Activated T-helper 17 cell treated with anti-CD3 and anti-CD28 coated beads, Interleukin-2, amount 50 U/mL, for 72 hours (primary cell): Measurements from ENCODE around the gene PTTG1IP. TPM values are rescaled to one million over a fixed set of nuclear protein-coding genes. Genes with fewer than 3 reads are reported as not detected.

Source experiments
- ATAC-seq: fragments of 150-1000 bp; cut with Tn5 transposase; replicated peaks from 2 replicates; pipeline ENCODE4 v1.10.0; 2021; ENCODE audit warnings: mild to moderate bottlenecking, moderate library complexity
- H3K27ac Mint-ChIP-seq: one replicate; pipeline ENCODE4 v1.8.0; 2022; ENCODE audit warnings: mixed read lengths
- H3K27me3 Mint-ChIP-seq: one replicate; pipeline ENCODE4 v1.8.0; 2022; ENCODE audit warnings: mixed read lengths
- H3K36me3 Mint-ChIP-seq: one replicate; pipeline ENCODE4 v1.8.0; 2022; ENCODE audit warnings: low read depth, mild to moderate bottlenecking, mixed read lengths
- H3K4me1 Mint-ChIP-seq: one replicate; pipeline ENCODE4 v1.8.0; 2022; ENCODE audit warnings: mixed read lengths
- H3K4me3 Mint-ChIP-seq: one replicate; pipeline ENCODE4 v1.8.0; 2022; ENCODE audit warnings: mild to moderate bottlenecking, mixed read lengths
- H3K9me3 Mint-ChIP-seq: one replicate; pipeline ENCODE4 v1.8.0; 2022; ENCODE audit warnings: mixed read lengths
- total RNA-seq, 2 donors: library from RNA; stranded (reverse); gene quantifications; one replicate each; pipeline ENCODE4 v1.2.3, GENCODE V29; 2022

Gene PTTG1IP
- total RNA-seq, 2 donors from 2014 or later = 76.5 to 78.8 TPM

DNA sequence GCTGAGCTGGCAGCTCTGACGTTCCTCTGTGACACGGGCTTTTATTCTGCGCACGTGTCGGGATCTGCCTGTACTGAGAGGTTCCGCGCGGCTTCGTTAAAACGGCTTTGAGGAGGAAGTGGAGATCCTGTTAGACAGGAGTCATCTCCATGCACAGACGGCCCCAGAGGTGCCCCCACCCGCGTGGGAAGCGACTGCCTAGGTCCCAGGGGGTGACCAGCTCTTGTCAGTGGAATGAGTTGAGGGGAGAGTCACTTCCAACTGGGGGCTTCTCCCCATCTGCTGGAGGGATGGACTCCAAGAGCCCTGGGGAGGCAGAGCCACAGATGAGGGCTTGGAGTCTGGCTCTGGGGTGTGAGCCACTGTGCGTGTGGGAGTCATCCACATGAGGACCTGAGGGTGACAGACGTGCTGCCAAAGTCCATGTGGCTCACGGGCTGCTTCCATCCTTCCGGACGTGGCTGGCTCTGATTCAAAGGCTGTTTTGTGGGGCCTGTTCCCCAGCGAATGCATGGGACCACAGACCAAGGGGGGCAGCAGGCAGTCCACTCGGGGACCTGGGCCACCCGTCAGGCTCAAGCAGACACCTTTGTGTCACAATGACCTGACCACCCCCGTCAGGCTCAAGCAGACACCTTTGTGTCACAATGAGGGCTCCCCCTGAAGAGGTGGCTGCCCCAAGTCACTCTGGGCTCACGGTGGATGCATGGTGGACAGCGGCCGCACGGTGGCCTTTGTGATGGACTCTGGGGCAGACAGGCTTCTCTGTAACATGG is 26.8 kb downstream of the PTTG1IP start:
- peak overlapping the region; percentile 73 for H3K4me3 Mint-ChIP-seq
- H3K36me3 Mint-ChIP-seq = peaks cover 31% of the 10 kb centered on the region
- peak overlapping the region; percentile 72 for H3K27ac Mint-ChIP-seq
- ATAC-seq = peak; percentile 59
- no peaks in the 10 kb centered on the region for H3K9me3 Mint-ChIP-seq
- no peaks in the 10 kb centered on the region for H3K4me1 Mint-ChIP-seq
- no peaks in the 10 kb centered on the region for H3K27me3 Mint-ChIP-seq

DNA sequence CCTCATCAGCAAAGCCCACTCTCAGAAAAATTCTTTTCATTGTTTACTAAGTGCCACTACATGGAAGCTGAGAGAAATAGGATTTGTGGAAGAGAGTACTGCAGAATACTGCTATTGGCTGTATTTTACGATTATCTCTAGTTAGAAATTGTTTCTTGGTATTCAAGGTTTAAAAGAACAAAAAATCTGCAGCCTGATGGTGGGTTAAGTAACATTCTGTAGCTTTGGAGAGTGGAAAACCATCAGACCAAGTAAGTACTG is 27.3 kb downstream of the PTTG1IP start:
- Mint-ChIP-seq H3K4me3 (peak overlapping the region; percentile 73), H3K4me1 (no peaks in the 10 kb centered on the region), H3K9me3 (no peaks in the 10 kb centered on the region), H3K27ac (peak overlapping the region; percentile 72), H3K36me3 (peaks cover 26% of the 10 kb centered on the region), H3K27me3 (no peaks in the 10 kb centered on the region)
- ATAC-seq = no peak

DNA sequence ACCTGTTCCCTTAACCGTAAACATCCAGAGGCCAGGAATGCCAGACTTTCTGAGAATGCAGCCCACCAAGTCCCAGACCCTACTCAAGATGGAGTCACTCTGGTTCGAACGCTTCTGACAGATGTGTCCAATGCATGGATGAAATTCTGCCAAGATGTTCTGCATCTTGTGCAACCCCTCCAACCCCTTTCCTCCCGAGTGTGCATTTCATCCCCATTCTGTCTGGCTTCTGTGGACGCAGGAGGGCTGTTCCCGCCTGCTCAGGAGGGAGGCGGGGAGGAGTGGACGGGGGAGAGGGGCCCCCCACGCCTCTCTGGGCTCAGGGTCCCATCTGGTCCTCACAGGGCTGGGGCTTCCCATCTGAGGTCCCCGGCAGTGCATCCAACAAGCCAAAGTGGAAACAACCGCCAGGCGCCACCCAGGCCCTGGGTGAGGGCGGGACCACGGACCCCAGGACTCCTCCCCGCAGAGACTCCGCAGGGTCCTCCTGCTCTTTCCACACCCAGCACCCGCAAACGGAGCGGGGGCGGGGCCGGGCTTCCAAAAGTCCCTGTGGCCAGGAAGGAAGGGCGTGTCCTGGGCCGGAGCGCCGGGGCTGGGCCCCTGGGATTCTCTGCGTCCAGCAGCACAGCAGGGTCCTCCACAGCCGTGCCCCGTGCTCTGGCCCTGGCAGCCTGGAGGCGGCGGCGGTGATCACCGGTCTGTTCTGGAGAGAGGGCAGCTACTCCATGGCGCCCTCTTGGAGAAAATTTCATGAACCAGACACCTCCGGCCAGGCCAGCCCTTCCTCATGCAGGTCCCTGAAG is 27.9 kb downstream of the PTTG1IP start:
- no peaks in the 10 kb centered on the region for H3K9me3 Mint-ChIP-seq
- peaks cover 20% of the 10 kb centered on the region for H3K36me3 Mint-ChIP-seq
- H3K4me3 Mint-ChIP-seq = peak overlapping the region; percentile 73
- H3K27ac Mint-ChIP-seq = peak overlapping the region; percentile 72
- H3K4me1 Mint-ChIP-seq = no peaks in the 10 kb centered on the region
- H3K27me3 Mint-ChIP-seq = no peaks in the 10 kb centered on the region
- peak; percentile 80 for ATAC-seq

DNA sequence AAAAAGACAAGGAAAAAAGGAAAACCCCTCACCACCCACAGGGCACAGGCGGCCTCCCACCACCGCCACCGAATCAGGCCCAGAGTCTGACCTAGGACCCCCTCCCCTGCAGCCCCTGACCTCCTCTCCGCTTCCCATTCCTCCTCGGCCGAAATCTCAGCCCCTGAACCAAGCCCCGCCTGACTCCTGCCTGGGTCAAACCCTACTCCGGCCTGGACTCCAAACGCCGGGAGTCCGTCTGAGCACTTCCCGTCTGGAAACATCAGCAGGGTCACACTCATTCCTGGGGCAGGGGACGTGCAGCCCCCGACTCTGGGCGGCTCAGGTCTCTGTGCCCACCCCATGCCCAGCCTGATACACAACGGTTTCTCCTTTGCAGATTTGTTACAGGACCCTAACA is 29.2 kb downstream of the PTTG1IP start:
- peak overlapping the region; percentile 73 for H3K4me3 Mint-ChIP-seq
- H3K27ac Mint-ChIP-seq = no peak overlapping the region
- no peaks in the 10 kb centered on the region for H3K27me3 Mint-ChIP-seq
- peaks cover 7% of the 10 kb centered on the region for H3K36me3 Mint-ChIP-seq
- H3K4me1 Mint-ChIP-seq = no peaks in the 10 kb centered on the region
- H3K9me3 Mint-ChIP-seq = no peaks in the 10 kb centered on the region
- ATAC-seq = no peak

DNA sequence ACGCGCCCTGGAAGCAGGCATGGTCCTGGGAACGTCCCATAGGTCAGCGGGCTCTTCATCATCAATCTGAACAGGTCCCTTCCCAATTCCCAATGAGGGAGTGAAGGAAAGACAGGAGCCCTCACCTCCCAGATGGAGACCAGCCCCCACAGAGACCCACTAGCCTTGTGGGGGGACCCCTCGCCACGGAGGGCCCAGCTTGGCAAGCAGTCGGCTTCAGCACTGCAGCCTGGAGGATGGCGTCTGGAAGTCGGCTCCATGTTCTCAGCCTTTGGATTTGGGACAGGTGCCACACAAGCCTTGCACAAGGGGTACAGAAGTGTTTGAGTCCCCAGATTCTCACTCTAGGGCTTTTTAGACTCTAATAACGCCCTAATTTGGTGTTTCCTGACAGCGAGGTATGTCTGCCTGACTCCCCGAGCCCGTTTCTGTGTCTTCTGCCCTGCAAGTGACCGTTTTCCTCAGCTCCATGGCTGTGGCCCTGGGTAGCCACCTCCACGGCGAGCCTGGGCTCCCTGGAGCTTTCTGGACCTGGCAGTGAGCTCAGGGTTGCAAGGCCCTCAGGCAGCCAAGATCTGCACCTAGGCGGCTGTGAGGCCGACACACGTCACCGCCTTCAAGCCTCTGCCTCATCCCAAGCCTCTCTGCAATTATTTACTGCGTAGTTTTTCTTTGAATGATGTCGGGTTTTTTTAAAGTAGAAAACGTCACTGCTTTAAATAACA is 30.6 kb downstream of the PTTG1IP start:
- Mint-ChIP-seq H3K36me3 (no peaks in the 10 kb centered on the region), H3K27me3 (no peaks in the 10 kb centered on the region), H3K9me3 (no peaks in the 10 kb centered on the region), H3K4me1 (no peaks in the 10 kb centered on the region), H3K4me3 (no peak overlapping the region), H3K27ac (no peak overlapping the region)
- no peak for ATAC-seq

DNA sequence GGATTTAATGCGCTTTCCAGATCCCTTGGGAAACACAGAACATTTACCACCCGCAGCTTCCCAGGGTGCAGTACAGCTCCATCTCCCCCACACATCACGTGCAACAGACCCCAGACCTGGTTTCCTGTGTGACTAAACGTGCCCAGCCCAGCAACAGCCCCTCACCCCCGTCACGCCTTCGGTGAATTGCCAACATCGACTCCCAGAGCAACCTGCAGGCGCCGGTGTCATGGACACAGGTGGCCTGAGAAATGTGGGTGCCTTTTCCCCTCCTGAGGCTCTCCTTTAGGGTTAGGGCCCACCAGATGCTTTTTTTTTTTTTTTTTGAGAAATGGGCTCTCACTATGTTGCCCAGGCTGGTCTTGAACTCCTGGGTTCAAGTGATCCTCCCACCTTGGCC is 31.4 kb downstream of the PTTG1IP start:
- Mint-ChIP-seq H3K4me1 (no peaks in the 10 kb centered on the region), H3K4me3 (no peak overlapping the region), H3K9me3 (no peaks in the 10 kb centered on the region), H3K27ac (no peak overlapping the region), H3K27me3 (no peaks in the 10 kb centered on the region), H3K36me3 (no peaks in the 10 kb centered on the region)
- ATAC-seq = no peak

DNA sequence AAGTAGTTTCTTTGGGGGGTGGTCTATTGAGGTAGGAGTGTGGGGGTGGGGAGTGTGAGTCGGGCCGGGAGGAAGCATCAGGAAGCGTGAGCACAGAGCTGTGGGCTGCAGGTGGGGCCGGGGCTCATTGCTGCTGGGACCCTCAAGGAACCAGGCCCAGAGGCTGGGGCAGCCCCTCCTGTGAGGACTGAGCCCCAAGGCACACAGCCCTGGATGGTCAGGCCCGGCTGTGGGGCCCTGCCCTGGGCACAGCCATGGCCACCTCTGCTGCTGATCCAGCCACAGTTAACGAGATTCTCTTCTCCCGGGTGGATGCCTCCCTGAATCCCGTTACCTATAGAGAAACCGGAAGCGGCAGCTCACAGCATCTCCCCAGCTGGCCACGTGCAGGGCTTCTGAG is 32.7 kb downstream of the PTTG1IP start:
- no peaks in the 10 kb centered on the region for H3K27me3 Mint-ChIP-seq
- no peak for ATAC-seq
- no peak overlapping the region for H3K27ac Mint-ChIP-seq
- H3K9me3 Mint-ChIP-seq = no peaks in the 10 kb centered on the region
- H3K36me3 Mint-ChIP-seq = no peaks in the 10 kb centered on the region
- no peak overlapping the region for H3K4me3 Mint-ChIP-seq
- H3K4me1 Mint-ChIP-seq = no peaks in the 10 kb centered on the region

DNA sequence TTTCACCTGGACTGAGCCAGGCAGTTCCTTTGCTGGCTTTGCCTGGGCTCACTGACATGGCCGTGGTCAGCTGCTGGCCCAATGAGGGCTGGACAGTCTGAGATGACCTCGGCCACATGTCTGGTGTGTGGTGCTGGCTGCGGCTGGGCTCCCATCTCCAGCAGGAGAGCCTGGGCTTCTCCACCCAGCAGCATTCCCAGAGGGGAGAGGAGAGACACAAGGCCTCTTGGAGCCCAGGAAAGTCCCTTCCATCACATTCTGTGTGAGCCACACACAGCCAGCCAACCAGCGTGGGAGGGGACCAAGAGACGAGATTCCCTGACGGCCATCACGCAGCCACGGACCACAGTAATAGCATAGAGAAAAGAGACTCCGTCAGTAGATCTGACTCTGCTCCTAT is 34.5 kb downstream of the PTTG1IP start:
- H3K4me3 Mint-ChIP-seq = no peak overlapping the region
- H3K27ac Mint-ChIP-seq = no peak overlapping the region
- no peaks in the 10 kb centered on the region for H3K9me3 Mint-ChIP-seq
- H3K36me3 Mint-ChIP-seq = no peaks in the 10 kb centered on the region
- no peak for ATAC-seq
- no peaks in the 10 kb centered on the region for H3K27me3 Mint-ChIP-seq
- H3K4me1 Mint-ChIP-seq = no peaks in the 10 kb centered on the region

DNA sequence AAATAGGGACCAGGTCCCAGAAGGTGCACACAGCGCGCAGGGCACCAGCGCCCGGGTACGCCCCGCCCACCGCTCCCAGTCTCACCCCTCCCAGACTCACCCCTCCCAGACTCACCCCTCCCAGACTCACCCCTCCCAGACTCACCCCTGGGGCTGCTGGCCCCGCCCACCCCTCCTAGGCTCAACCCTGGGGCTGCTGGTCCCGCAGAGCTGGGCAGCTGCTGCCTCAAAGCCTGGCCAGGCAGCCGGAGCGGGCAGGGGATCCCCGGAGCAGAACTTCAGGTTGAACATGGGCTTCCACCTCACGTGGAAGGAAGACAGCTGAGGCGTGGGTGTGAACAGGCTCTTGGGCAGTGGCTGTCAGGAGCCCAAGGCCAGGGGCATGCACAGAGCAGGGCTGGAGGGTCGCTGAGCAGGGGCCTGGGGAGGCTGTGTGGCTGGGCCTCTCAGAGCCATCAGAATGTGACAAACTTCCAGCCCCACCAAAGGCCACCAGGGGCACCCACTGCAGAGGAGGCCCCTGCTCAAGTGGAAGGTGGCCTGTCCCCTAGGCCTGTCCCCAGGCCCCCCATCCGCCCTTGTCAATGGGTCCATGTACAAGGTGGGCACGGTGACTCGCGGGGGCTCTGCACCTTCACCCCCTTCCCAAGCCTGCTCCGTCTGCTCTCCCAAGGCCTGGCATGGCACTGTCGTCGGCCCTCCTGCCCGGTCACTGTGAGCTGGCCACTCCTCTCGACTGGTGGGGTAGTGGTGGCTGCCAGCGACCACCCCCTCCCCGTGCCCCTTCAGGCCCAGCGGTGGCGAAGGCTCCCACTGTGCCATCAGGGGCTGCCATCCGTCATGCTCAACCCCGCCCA is 35.2 kb downstream of the PTTG1IP start:
- H3K4me1 Mint-ChIP-seq = no peaks in the 10 kb centered on the region
- no peak overlapping the region for H3K4me3 Mint-ChIP-seq
- no peak overlapping the region for H3K27ac Mint-ChIP-seq
- H3K9me3 Mint-ChIP-seq = no peaks in the 10 kb centered on the region
- H3K27me3 Mint-ChIP-seq = no peaks in the 10 kb centered on the region
- H3K36me3 Mint-ChIP-seq = no peaks in the 10 kb centered on the region
- no peak for ATAC-seq

DNA sequence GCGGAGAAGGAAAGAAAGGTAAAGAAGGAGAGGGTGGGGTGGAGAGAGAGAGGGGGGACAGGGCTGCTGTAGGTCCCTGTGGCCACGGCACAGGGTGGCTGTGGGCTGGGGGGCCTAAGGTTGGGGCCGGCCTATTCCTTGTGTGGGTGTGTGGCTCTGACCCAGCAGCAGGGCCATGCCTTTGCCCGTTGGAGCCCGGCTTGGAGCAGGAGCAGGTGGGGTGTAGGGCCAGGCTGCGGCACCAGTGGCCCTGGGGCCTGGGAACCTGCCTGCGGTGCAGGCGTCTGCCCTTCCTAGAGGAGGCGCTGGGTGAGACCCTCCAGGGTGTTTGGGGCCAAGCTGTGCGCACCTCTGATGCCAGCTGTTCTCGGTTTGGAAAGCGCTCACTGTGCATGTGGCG is 36.0 kb downstream of the PTTG1IP start:
- ATAC-seq = no peak
- H3K27me3 Mint-ChIP-seq = no peaks in the 10 kb centered on the region
- H3K27ac Mint-ChIP-seq = no peak overlapping the region
- H3K9me3 Mint-ChIP-seq = no peaks in the 10 kb centered on the region
- H3K4me3 Mint-ChIP-seq = no peak overlapping the region
- H3K36me3 Mint-ChIP-seq = no peaks in the 10 kb centered on the region
- H3K4me1 Mint-ChIP-seq = no peaks in the 10 kb centered on the region

DNA sequence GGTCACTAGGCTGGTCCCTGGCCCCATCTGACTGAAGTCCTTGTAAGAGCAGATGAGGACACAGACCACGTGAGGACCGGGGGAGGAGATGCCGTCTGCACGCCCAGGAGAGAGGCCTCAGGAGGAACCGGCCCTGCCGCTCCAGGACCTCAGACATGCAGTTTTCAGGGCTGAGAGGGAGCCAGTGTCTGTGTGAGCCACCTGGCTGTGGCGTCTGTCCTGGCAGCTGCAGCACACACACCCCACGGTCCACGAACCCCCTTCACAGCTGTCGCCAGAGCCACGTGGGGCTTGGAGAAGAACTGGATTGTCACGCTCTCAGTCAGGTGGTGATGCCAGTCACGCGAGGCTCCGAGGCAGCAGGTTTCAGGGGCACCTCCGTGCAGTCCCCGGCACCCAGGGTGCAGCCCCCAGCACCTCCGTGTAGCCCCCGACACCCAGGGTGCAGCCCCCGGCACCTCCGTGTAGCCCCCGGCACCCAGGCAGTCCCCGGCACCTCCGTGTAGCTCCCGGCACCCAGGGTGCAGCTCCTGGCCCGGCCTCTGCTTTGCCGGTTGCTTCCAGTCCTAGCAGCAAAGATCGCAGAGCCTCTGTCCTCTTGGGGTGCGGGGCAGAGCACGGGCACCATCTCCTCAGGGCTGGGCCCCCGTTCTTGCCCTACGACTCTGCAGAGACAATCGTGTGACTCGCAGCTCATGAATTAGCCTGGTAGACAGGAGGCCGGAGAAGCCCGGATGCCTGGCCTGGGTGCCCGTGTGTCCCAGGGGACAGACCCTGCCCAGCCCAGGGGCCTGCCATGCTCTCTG is 36.6 kb downstream of the PTTG1IP start:
- Mint-ChIP-seq H3K27me3 (no peaks in the 10 kb centered on the region), H3K27ac (no peak overlapping the region), H3K36me3 (no peaks in the 10 kb centered on the region), H3K4me3 (no peak overlapping the region), H3K9me3 (no peaks in the 10 kb centered on the region), H3K4me1 (no peaks in the 10 kb centered on the region)
- no peak for ATAC-seq

DNA sequence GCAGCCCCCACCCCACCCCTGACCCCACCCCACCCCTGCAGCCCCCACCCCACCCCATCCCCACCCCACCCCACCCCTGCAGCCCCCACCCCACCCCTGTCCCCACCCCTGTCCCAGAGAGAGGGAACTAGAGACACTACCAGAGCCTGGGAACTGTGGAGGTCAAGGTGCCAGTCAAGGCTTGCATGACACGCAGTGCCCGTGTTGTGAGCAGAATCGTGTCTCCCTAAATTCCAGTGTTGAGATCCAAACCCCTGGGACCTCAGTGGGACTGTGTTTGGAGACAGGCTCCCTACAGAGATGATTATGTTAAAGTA is 37.2 kb downstream of the PTTG1IP start:
- Mint-ChIP-seq H3K27ac (no peak overlapping the region), H3K9me3 (no peaks in the 10 kb centered on the region), H3K4me3 (no peak overlapping the region), H3K27me3 (no peaks in the 10 kb centered on the region), H3K4me1 (no peaks in the 10 kb centered on the region), H3K36me3 (no peaks in the 10 kb centered on the region)
- no peak for ATAC-seq

DNA sequence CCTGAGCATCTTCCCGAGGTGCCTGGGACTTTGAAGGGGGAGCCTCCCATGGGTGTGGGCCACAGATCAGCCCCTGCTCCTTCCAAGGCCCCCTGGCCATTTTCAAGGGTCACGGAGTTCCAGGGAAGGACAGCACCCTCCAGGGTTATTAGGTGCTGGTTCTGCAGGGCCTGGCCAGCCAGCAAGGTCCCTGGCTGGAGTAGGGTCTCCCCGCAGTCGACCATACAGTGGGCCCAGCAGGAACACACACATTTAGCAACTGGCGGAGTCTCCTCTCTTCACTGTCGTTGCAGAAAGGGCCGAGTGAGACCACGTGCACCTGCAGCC is 37.9 kb downstream of the PTTG1IP start:
- no peaks in the 10 kb centered on the region for H3K27me3 Mint-ChIP-seq
- no peak overlapping the region for H3K4me3 Mint-ChIP-seq
- H3K9me3 Mint-ChIP-seq = no peaks in the 10 kb centered on the region
- H3K36me3 Mint-ChIP-seq = no peaks in the 10 kb centered on the region
- no peak for ATAC-seq
- no peak overlapping the region for H3K27ac Mint-ChIP-seq
- H3K4me1 Mint-ChIP-seq = no peaks in the 10 kb centered on the region
